Measurements from ENCODE around the gene CADM1.

Gene CADM1

GRCh38 chr11:115527534-115528125 lies 23.4 kb upstream of the CADM1 start:
- no peak overlapping the region for H3K4me3 ChIP-seq (ENCODE audit: low read depth, low read length)

GRCh38 chr11:115525531-115526006 lies 21.4 kb upstream of the CADM1 start:
- H3K4me3 ChIP-seq (ENCODE audit: low read depth, low read length) = no peak overlapping the region
- TF ChIP-seq CTCF (IDR thresholded peaks at IDR 0.05; ENCODE audit: control insufficient read depth, extremely low read depth, insufficient read depth) = no peak
- DNase-seq (ENCODE audit: low read depth) = no peak

More at GRCh38 chr11:115527534-115528125, 23.4 kb upstream of the CADM1 start:
- no peak for TF ChIP-seq CTCF (IDR thresholded peaks at IDR 0.05; ENCODE audit: control insufficient read depth, extremely low read depth, insufficient read depth)
- DNase-seq (ENCODE audit: low read depth) = peak; percentile 39

- TF ChIP-seq CTCF (IDR thresholded peaks at IDR 0.05; ENCODE audit: control insufficient read depth, extremely low read depth, insufficient read depth) = no peak
- no peak overlapping the region for H3K4me3 ChIP-seq (ENCODE audit: low read depth, low read length)
- DNase-seq (ENCODE audit: low read depth) = no peak
Measured at GRCh38 chr11:115524572-115524971, 20.4 kb upstream of the CADM1 start.

- H3K4me3 ChIP-seq (ENCODE audit: low read depth, low read length) = no peak overlapping the region
- DNase-seq (ENCODE audit: low read depth) = no peak
- TF ChIP-seq CTCF (IDR thresholded peaks at IDR 0.05; ENCODE audit: control insufficient read depth, extremely low read depth, insufficient read depth) = no peak
Measured at GRCh38 chr11:115523727-115524399, 19.6 kb upstream of the CADM1 start.

GRCh38 chr11:115522302-115522701 lies 18.1 kb upstream of the CADM1 start:
- no peak overlapping the region for H3K4me3 ChIP-seq (ENCODE audit: low read depth, low read length)
- no peak for DNase-seq (ENCODE audit: low read depth)
- no peak for TF ChIP-seq CTCF (IDR thresholded peaks at IDR 0.05; ENCODE audit: control insufficient read depth, extremely low read depth, insufficient read depth)

- H3K4me3 ChIP-seq (ENCODE audit: low read depth, low read length) = no peak overlapping the region
- no peak for TF ChIP-seq CTCF (IDR thresholded peaks at IDR 0.05; ENCODE audit: control insufficient read depth, extremely low read depth, insufficient read depth)
- DNase-seq (ENCODE audit: low read depth) = no peak
Measured at GRCh38 chr11:115521825-115522224, 17.6 kb upstream of the CADM1 start.

Measured in LNCaP clone FGC (cell line).